Measurements from ENCODE around the gene ENPP3.

- no peak for TF ChIP-seq CTCF (conservative IDR thresholded peaks at IDR 0.05; ENCODE audit: low read depth, low read length)
- TF ChIP-seq EZH2 (IDR thresholded peaks at IDR 0.05; ENCODE audit: borderline replicate concordance, low read depth, low read length, poor library complexity, severe bottlenecking): no peak
Observed at GRCh38 chr6:131741688-131742393, 104.7 kb downstream of the ENPP3 start.

Data from A673 (cell line).